Motor neuron (in vitro differentiated cells): Measurements from ENCODE around the gene SZT2. TPM values are rescaled to one million over a fixed set of nuclear protein-coding genes. Genes with fewer than 3 reads are reported as not detected.
A peak's percentile ranks its signal among the peaks of the same experiment; 100 is the strongest.
"Not testable (repeated sequence)": the region's sequence is repeated elsewhere in the genome, so short reads cannot be mapped to it uniquely, and the experiment has no call there.

Source experiments
- ATAC-seq, 8 experiments: fragments of 200-7000 bp; cut with Tn5 transposase; replicated peaks in 6 of 8; 2 replicates each; pipeline ENCODE4 v1.8.0; 2021; ENCODE audit warnings: mild to moderate bottlenecking in 8 of 8, moderate library complexity in 8 of 8
- H3K27ac ChIP-seq, 2 donors: fragments of 250-450 bp; sonication (Bioruptor Pico); 2 replicates each; pipeline ENCODE4 v1.9.0; 2021; ENCODE audit warnings: antibody characterized with exemption in 2 of 2, mild to moderate bottlenecking in 2 of 2, moderate library complexity in 1 of 2
- H3K4me1 ChIP-seq, 2 donors: fragments of 250-450 bp; sonication (Bioruptor Pico); replicated peaks in 1 of 2; 2 replicates each; pipeline ENCODE4 v1.6.1; 2021; ENCODE audit warnings: antibody characterized with exemption in 2 of 2, mild to moderate bottlenecking in 2 of 2, moderate library complexity in 1 of 2
- H3K4me3 ChIP-seq, 5 donors: fragments of 250-450 bp; sonication (Bioruptor Pico); 2 replicates each; pipeline ENCODE4 v1.9.0; 2021; ENCODE audit warnings: antibody characterized with exemption in 5 of 5, mild to moderate bottlenecking in 5 of 5, moderate library complexity in 4 of 5
- WGBS, 10 experiments: fragments of 450-650 bp; shearing (Covaris generic); methylation state at CpG; one replicate each; pipeline ENCODE4 v1.0.0; 2022; 5-methylcytosine and 5-hydroxymethylcytosine counted together
- in situ Hi-C, 9 experiments: fragments of 400-800 bp; cut with MboI; loops; one replicate each; pipeline ENCODE4 v1.15.0; 2021; ENCODE audit warnings: low sequenced_read_pairs in 9 of 9, low pct_unique_long_range_greater_than_20kb in 2 of 9; ENCODE audit not compliant: unreplicated experiment in 9 of 9
- total RNA-seq, 8 experiments: library from RNA; unstranded; fragments of 300-600 nt; gene quantifications; 2 replicates each; pipeline versions ENCODE4 v1.2.3 to v1.2.4, GENCODE V29; 2022

SZT2 gene
- total RNA-seq, 8 experiments from 2014 or later = 14.3 to 73.8 (median 23.0) TPM

GRCh38 chr1:43366601-43367025 lies 23.1 kb upstream of the SZT2 start:
- no peak overlapping the region for H3K27ac ChIP-seq
- ATAC-seq = no peak
- WGBS, 10 experiments = no CpG with 5 or more reads among the region's 5 CpGs
- in situ Hi-C loops = loop anchor here in 1 of 9 experiments (10.0 kb wide), 1 partner anchor 132 kb away; no protein-coding TSS in a partner anchor
- peak overlapping the region in 4 of 5 donors; percentile 42 to 57 (median 48) for H3K4me3 ChIP-seq
- H3K4me1 ChIP-seq = peaks cover 17 to 20% of the 10 kb centered on the region in 2 donors

- in situ Hi-C loops = loop anchor here in 1 of 9 experiments (10.0 kb wide), 1 partner anchor 132 kb away; no protein-coding TSS in a partner anchor
- Histone ChIP-seq H3K4me3 (peak overlapping the region; percentile 39 to 57 (median 47)), H3K27ac (peak overlapping the region; percentile 27 to 54), H3K4me1 (peaks cover 17 to 20% of the 10 kb centered on the region in 2 donors)
- WGBS, 10 experiments = 0 to 37% (median 15%) methylated on average over 3 to 14 of the region's 48 CpGs; no CpG with 5 or more reads in 6 of the 10 experiments
- peak in 3 of 8 experiments; percentile 46 to 74 (median 50) for ATAC-seq
Measured at GRCh38 chr1:43367026-43367903, 22.4 kb upstream of the SZT2 start.

GRCh38 chr1:43367904-43368645 lies 21.6 kb upstream of the SZT2 start, which contains the start of gene ELOVL1:
TSS of gene ELOVL1 (minus strand) at chr1:43368011. CDS start at chr1:43365609, 2,402 bp downstream.
- Histone ChIP-seq H3K27ac (peak within 1 kb of the TSS; percentile 72 to 73), H3K4me1 (peaks cover 17 to 20% of the 10 kb centered on the region in 2 donors), H3K4me3 (peak within 1 kb of the TSS; percentile 39 to 57 (median 47))
- in situ Hi-C loops = loop anchor here in 1 of 9 experiments (10.0 kb wide), 1 partner anchor 133 kb away; no protein-coding TSS in a partner anchor
- whole genome bisulfite sequencing, 10 experiments = 0 to 1% (median 0%) methylated on average over 2 to 20 of the region's 58 CpGs; no CpG with 5 or more reads in 6 of the 10 experiments
- peak; percentile 87 to 94 (median 90) for ATAC-seq

DNA sequence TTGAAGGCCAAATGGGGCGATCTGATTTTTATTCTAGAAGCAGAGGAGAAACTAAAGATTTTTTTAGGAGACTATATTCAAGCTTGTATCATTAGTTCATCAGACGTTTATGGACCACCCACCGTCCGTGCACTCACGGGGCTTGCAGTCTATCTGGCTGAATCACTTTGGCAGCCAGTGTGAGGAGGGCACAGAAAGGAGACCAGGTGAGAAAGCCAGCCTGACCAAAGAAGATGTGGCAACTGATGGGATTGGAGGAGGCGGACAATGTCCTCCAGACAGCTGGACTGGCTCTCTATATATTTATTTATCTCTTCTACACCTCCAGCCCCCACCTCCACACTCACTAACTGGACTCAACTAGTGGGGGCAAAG lies 21.1 kb upstream of the SZT2 start:
- Histone ChIP-seq H3K4me1 (peaks cover 17 to 20% of the 10 kb centered on the region in 2 donors), H3K27ac (peak overlapping the region; percentile 72 to 73), H3K4me3 (peak overlapping the region; percentile 39 to 57 (median 47))
- in situ Hi-C loops = loop anchor here in 1 of 9 experiments (10.0 kb wide), 1 partner anchor 134 kb away; no protein-coding TSS in a partner anchor
- no peak for ATAC-seq
- WGBS, 10 experiments = 0 to 100% (median 27%) methylated on average over 1 to 6 of the region's 6 CpGs; no CpG with 5 or more reads in 2 of the 10 experiments

GRCh38 chr1:43369779-43370178 lies 19.9 kb upstream of the SZT2 start:
- WGBS, 10 experiments = 86 to 100% (median 100%) methylated on average over 1 to 5 of the region's 6 CpGs; no CpG with 5 or more reads in 2 of the 10 experiments
- in situ Hi-C loops = loop anchor here in 1 of 9 experiments (10.0 kb wide), 1 partner anchor 135 kb away; no protein-coding TSS in a partner anchor
- peaks cover 17 to 20% of the 10 kb centered on the region in 2 donors for H3K4me1 ChIP-seq
- H3K27ac ChIP-seq, ATAC-seq, H3K4me3 ChIP-seq: not testable (repeated sequence)

DNA sequence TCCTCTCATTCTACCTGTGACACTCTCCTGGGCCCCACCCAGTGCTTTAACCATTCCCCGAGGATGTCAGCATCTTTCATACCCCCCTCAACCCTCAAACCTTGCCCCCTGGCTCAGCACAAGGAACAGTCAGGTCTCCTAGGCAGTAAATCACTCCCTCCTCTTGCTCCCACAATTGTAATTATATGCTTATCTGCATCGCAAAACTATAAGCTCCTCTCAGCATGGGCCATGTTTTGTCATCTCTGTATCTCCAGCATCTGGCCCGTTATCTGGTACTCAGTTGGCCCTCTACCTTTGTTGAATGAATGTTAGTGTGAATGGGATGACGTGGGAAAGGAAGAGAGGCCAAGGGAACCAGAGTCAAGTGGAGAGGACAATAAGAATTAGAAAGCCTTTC lies 19.1 kb upstream of the SZT2 start:
- no peak for ATAC-seq
- H3K4me3 ChIP-seq = no peak overlapping the region
- WGBS, 10 experiments = 75 to 100% (median 97%) methylated on average over 1 to 4 of the region's 4 CpGs; no CpG with 5 or more reads in 2 of the 10 experiments

GRCh38 chr1:43372172-43372571 lies 17.5 kb upstream of the SZT2 start:
- H3K4me1 ChIP-seq = peaks cover 8 to 10% of the 10 kb centered on the region in 2 donors
- no peak for ATAC-seq
- 86 to 100% (median 100%) methylated on average over 2 to 5 of the region's 5 CpGs; no CpG with 5 or more reads in 1 of the 10 experiments for WGBS, 10 experiments
- H3K4me3 ChIP-seq = no peak overlapping the region
- H3K27ac ChIP-seq = no peak overlapping the region
- in situ Hi-C loops = no loop called here

More for the DNA sequence above, 19.1 kb upstream of the SZT2 start:
- in situ Hi-C loops = no loop called here
- Histone ChIP-seq H3K27ac (no peak overlapping the region), H3K4me1 (peaks cover 17 to 20% of the 10 kb centered on the region in 2 donors)

DNA sequence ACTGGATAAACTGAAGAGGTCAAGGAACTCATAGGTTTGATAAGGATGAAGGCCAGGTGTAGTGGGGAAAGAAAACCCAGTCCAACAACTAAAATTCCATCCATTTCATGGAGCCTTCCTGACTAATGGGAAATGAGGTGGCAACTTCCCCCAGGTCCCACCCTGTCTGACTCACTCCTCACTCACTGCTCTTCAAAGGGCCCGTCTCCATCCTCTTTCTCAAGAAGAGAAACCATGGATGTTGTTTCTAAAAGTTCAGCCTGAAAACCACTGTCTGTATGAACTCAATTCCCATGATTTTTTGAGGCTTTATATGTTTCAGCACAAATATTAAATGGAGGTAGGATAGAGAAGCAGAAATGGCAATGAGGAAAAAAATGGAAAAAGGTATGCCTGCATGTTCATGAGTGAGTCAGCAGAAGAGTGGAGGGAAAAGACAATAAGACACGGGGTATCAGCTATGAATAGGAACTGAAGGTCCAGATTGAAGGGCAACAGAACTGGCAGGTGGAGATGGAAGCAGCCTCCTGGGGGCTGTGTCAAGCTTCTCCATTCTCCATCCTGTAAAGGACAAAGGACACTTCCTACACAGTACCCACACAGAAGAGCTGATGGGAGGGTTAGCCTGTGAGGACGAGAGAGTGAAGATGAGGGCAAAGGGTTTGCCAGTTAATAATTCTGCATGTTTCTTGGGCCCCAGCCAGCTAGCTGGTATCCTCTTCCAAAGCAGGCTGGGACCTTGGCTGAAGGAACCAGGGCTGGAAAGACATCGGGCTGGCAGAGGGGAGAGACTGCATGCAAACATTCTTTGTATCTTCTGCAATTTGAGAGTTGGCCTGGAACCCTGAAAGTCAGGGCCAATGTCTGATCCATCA lies 16.4 kb upstream of the SZT2 start:
- in situ Hi-C loops = no loop called here
- 6 to 92% (median 84%) methylated on average over 1 to 4 of the region's 4 CpGs; no CpG with 5 or more reads in 2 of the 10 experiments for WGBS, 10 experiments
- Histone ChIP-seq H3K4me3 (no peak overlapping the region), H3K4me1 (peaks cover 7 to 8% of the 10 kb centered on the region in 2 donors), H3K27ac (no peak overlapping the region)
- peak in 2 of 8 experiments; percentile 52 to 54 for ATAC-seq

GRCh38 chr1:43376723-43377235 lies 12.9 kb upstream of the SZT2 start:
- in situ Hi-C loops = loop anchor here in 2 of 9 experiments (25.0 kb wide), 1 partner anchor 139 kb away; no protein-coding TSS in a partner anchor
- Histone ChIP-seq H3K4me3 (no peak overlapping the region), H3K4me1 (no peaks in the 10 kb centered on the region), H3K27ac (no peak overlapping the region)
- ATAC-seq = no peak
- WGBS, 10 experiments = 82 to 100% (median 92%) methylated on average over 2 to 7 of the region's 7 CpGs; no CpG with 5 or more reads in 3 of the 10 experiments

- H3K4me3 ChIP-seq = no peak overlapping the region
- in situ Hi-C loops = loop anchor here in 2 of 9 experiments (25.0 kb wide), 1 partner anchor 141 kb away; no protein-coding TSS in a partner anchor
- H3K27ac ChIP-seq = no peak overlapping the region
- no peak for ATAC-seq
- no peaks in the 10 kb centered on the region for H3K4me1 ChIP-seq
- 33 to 100% (median 78%) methylated on average over 1 of the region's 1 CpG; no CpG with 5 or more reads in 6 of the 10 experiments for WGBS, 10 experiments
Measured at GRCh38 chr1:43377831-43378230, 11.9 kb upstream of the SZT2 start.

GRCh38 chr1:43379476-43379875 lies 10.2 kb upstream of the SZT2 start:
- in situ Hi-C loops = loop anchor here in 2 of 9 experiments (25.0 kb wide), 1 partner anchor 142 kb away; no protein-coding TSS in a partner anchor
- ATAC-seq = no peak
- H3K27ac ChIP-seq = no peak overlapping the region
- no peaks in the 10 kb centered on the region for H3K4me1 ChIP-seq
- H3K4me3 ChIP-seq = no peak overlapping the region
- WGBS, 10 experiments = 83 to 100% (median 100%) methylated on average over 1 of the region's 1 CpG; no CpG with 5 or more reads in 2 of the 10 experiments
